CD4-positive, alpha-beta T cell (primary cell): ENCODE results near the gene ARSJ. TPM values are rescaled to one million over a fixed set of nuclear protein-coding genes. Genes with fewer than 3 reads are reported as not detected.

Experiments
- ATAC-seq: fragments of 200-7000 bp; cut with Tn5 transposase; one replicate; pipeline ENCODE4 v1.10.0; 2022; ENCODE audit warnings: mild to moderate bottlenecking; ENCODE audit not compliant: poor library complexity
- CTCF ChIA-PET: fragments of 350-600 bp; sonication (Branson Sonifier 250); formaldehyde crosslinking; loops from one replicate; lab custom pipeline; 2021; ENCODE audit warnings: antibody characterized with exemption, inconsistent platforms; lab: Charles Lee
- POLR2A ChIA-PET: fragments of 350-600 bp; sonication (Branson Sonifier 250); formaldehyde crosslinking; loops from one replicate; lab custom pipeline; 2021; ENCODE audit warnings: antibody characterized with exemption, inconsistent platforms; lab: Charles Lee
- DNase-seq, 14 experiments: peaks; one replicate each; pipeline ENCODE4 v3.0.0-alpha.2; 2013 to 2020; ENCODE audit warnings: mixed read lengths in 2 of 14
- H3K27ac ChIP-seq, 2 donors: one replicate each; pipeline versions ENCODE4 v1.5.1 to v1.7.0; 2013; ENCODE audit warnings: low read length in 2 of 2, low read depth in 1 of 2, mild to moderate bottlenecking in 1 of 2
- H3K27me3 ChIP-seq, 2 experiments: 1 replicate in 1 of 2; 2 replicates in 1 of 2; pipeline versions ENCODE4 v1.6.1 to v1.7.0; 2013; ENCODE audit warnings: low read length in 2 of 2, control low read depth in 1 of 2, mild to moderate bottlenecking in 1 of 2, moderate library complexity in 1 of 2; ENCODE audit not compliant: insufficient read depth in 2 of 2, control insufficient read depth in 1 of 2
- H3K36me3 ChIP-seq: one replicate; pipeline ENCODE4 v1.6.1; 2013; ENCODE audit warnings: low read length, control low read depth; ENCODE audit not compliant: insufficient read depth
- H3K4me1 ChIP-seq: one replicate; pipeline ENCODE4 v1.6.1; 2013; ENCODE audit warnings: low read length, control low read depth; ENCODE audit not compliant: insufficient read depth
- H3K4me3 ChIP-seq: one replicate; pipeline ENCODE4 v1.5.1; 2013; ENCODE audit warnings: mild to moderate bottlenecking, low read length, moderate library complexity
- H3K9me3 ChIP-seq, 2 experiments: 1 replicate in 1 of 2; 2 replicates in 1 of 2; pipeline versions ENCODE4 v1.6.1 to v1.7.0; 2013; ENCODE audit warnings: low read length in 2 of 2, mild to moderate bottlenecking in 2 of 2, control low read depth in 1 of 2, moderate library complexity in 1 of 2; ENCODE audit not compliant: control insufficient read depth in 1 of 2, insufficient read depth in 1 of 2
- H3K27ac Mint-ChIP-seq: one replicate; pipeline ENCODE4 v1.8.0; 2020; ENCODE audit warnings: mixed read lengths
- H3K27me3 Mint-ChIP-seq: one replicate; pipeline ENCODE4 v1.8.0; 2021; ENCODE audit warnings: mixed read lengths
- H3K36me3 Mint-ChIP-seq: one replicate; pipeline ENCODE4 v1.8.0; 2021; ENCODE audit warnings: low read depth, mixed read lengths
- H3K4me1 Mint-ChIP-seq: one replicate; pipeline ENCODE4 v1.8.0; 2021; ENCODE audit warnings: low read depth, mixed read lengths
- H3K4me3 Mint-ChIP-seq: one replicate; pipeline ENCODE4 v1.8.0; 2020; ENCODE audit warnings: mild to moderate bottlenecking, mixed read lengths
- H3K9me3 Mint-ChIP-seq: one replicate; pipeline ENCODE4 v1.8.0; 2020; ENCODE audit warnings: mixed read lengths
- CTCF ChIP-seq: fragments of 200-600 bp; IDR thresholded peaks from one replicate; pipeline ENCODE4 v1.8.0; 2022; ENCODE audit warnings: antibody characterized with exemption, mild to moderate bottlenecking
- intact Hi-C, 2 experiments: fragments of 100-400 bp; cut with DNase I in 1 of 2; cut with micrococcal nuclease in 1 of 2; formaldehyde crosslinking; loops; one replicate each; pipeline versions ENCODE4 v1.15.1 to v1.9.0; 2023 to 2025; cut with DNase I, micrococcal nuclease
- total RNA-seq, 174 experiments: library from RNA in 2 of 174; stranded (reverse) in 2 of 174; gene quantifications; one replicate each; pipeline ENCODE4 v1.2.3 and lab custom pipeline; 2021 to 2026

ARSJ gene
- total RNA-seq, 2 experiments from 2014 or later: not detected

GRCh38 chr4:113959539-113959937, 19.9 kb downstream of the ARSJ start:
- H3K27ac Mint-ChIP-seq: no peak overlapping the region

GRCh38 chr4:113958766-113959538, 20.5 kb downstream of the ARSJ start:
- Histone ChIP-seq H3K27me3 (no peaks in the 10 kb centered on the region), H3K4me1 (no peaks in the 10 kb centered on the region), H3K27ac (no peak overlapping the region), H3K4me3 (no peak overlapping the region), H3K36me3 (no peaks in the 10 kb centered on the region), H3K9me3 (peaks cover 0 to 6% of the 10 kb centered on the region in 2 experiments)
- H3K27me3 Mint-ChIP-seq: no peaks in the 10 kb centered on the region
- ChIA-PET POLR2A (no interaction called here), CTCF (no interaction called here)
- H3K4me3 Mint-ChIP-seq: no peak overlapping the region
- H3K4me1 Mint-ChIP-seq: no peaks in the 10 kb centered on the region
- H3K36me3 Mint-ChIP-seq: no peaks in the 10 kb centered on the region
- ATAC-seq: no peak
- H3K27ac Mint-ChIP-seq: no peak overlapping the region
- TF ChIP-seq CTCF: no peak
- intact Hi-C loops: loop anchor here in 1 of 2 experiments (10.0 kb wide), 1 partner anchor 116 kb away; no protein-coding TSS in a partner anchor
- no peaks in the 10 kb centered on the region for H3K9me3 Mint-ChIP-seq
- no peak for DNase-seq

More at GRCh38 chr4:113959539-113959937, 19.9 kb downstream of the ARSJ start:
- peaks cover 0 to 6% of the 10 kb centered on the region in 2 experiments for H3K9me3 ChIP-seq
- no peak overlapping the region for H3K27ac ChIP-seq
- no peaks in the 10 kb centered on the region for H3K27me3 Mint-ChIP-seq
- H3K9me3 Mint-ChIP-seq: no peaks in the 10 kb centered on the region
- no peak overlapping the region for H3K4me3 ChIP-seq
- no peak for TF ChIP-seq CTCF
- no peak overlapping the region for H3K4me3 Mint-ChIP-seq
- no peak for ATAC-seq
- ChIA-PET POLR2A (no interaction called here), CTCF (interaction anchor here (0.9 kb wide), 1 partner anchor 11 kb away, joined by 3 read pairs; no protein-coding TSS in a partner anchor)
- no peaks in the 10 kb centered on the region for H3K4me1 Mint-ChIP-seq
- intact Hi-C loops: loop anchor here in 1 of 2 experiments (10.0 kb wide), 1 partner anchor 115 kb away; no protein-coding TSS in a partner anchor
- H3K36me3 Mint-ChIP-seq: no peaks in the 10 kb centered on the region
- no peaks in the 10 kb centered on the region for H3K36me3 ChIP-seq
- H3K27me3 ChIP-seq: no peaks in the 10 kb centered on the region
- no peaks in the 10 kb centered on the region for H3K4me1 ChIP-seq
- DNase-seq: no peak

GRCh38 chr4:113957956-113958355, 21.5 kb downstream of the ARSJ start:
- Mint-ChIP-seq H3K4me3 (no peak overlapping the region), H3K27me3 (no peaks in the 10 kb centered on the region), H3K4me1 (no peaks in the 10 kb centered on the region), H3K9me3 (no peaks in the 10 kb centered on the region), H3K36me3 (no peaks in the 10 kb centered on the region), H3K27ac (no peak overlapping the region)
- no peaks in the 10 kb centered on the region for H3K9me3 ChIP-seq
- ChIA-PET POLR2A (no interaction called here), CTCF (no interaction called here)
- intact Hi-C loops: loop anchor here in 1 of 2 experiments (10.0 kb wide), 1 partner anchor 117 kb away; no protein-coding TSS in a partner anchor
- H3K4me3 ChIP-seq: no peak overlapping the region
- TF ChIP-seq CTCF: no peak
- no peaks in the 10 kb centered on the region for H3K36me3 ChIP-seq
- no peak for DNase-seq
- ATAC-seq: no peak
- H3K27ac ChIP-seq: no peak overlapping the region
- no peaks in the 10 kb centered on the region for H3K27me3 ChIP-seq
- no peaks in the 10 kb centered on the region for H3K4me1 ChIP-seq
